Progenitor cell of endocrine pancreas (in vitro differentiated cells): ENCODE results near the gene ATE1. TPM values are rescaled to one million over a fixed set of nuclear protein-coding genes. Genes with fewer than 3 reads are reported as not detected.
"Not testable (repeated sequence)": the region's sequence is repeated elsewhere in the genome, so short reads cannot be mapped to it uniquely, and the experiment has no call there.

Source experiments
- DNase-seq: peaks from one replicate; pipeline ENCODE4 v3.0.0; 2021; ENCODE audit warnings: low spot score; ENCODE audit not compliant: unreplicated experiment
- H3K27ac Mint-ChIP-seq: 2 replicates; pipeline ENCODE4 v1.8.0; 2021; ENCODE audit warnings: mild to moderate bottlenecking, moderate library complexity, mixed read lengths
- H3K27me3 Mint-ChIP-seq: 2 replicates; pipeline ENCODE4 v1.8.0; 2021; ENCODE audit warnings: mixed read lengths
- H3K36me3 Mint-ChIP-seq: 2 replicates; pipeline ENCODE4 v1.8.0; 2022; ENCODE audit warnings: mixed read lengths; ENCODE audit not compliant: insufficient read depth
- H3K4me1 Mint-ChIP-seq: 2 replicates; pipeline ENCODE4 v1.8.0; 2021; ENCODE audit warnings: low read depth, mixed read lengths
- H3K4me3 Mint-ChIP-seq: 2 replicates; pipeline ENCODE4 v1.8.0; 2021; ENCODE audit warnings: low read depth, mild to moderate bottlenecking, moderate library complexity, mixed read lengths
- H3K9me3 Mint-ChIP-seq: 2 replicates; pipeline ENCODE4 v1.8.0; 2021; ENCODE audit warnings: low read depth, mixed read lengths
- CTCF ChIP-seq: fragments of 200-600 bp; sonication (generic); IDR thresholded peaks from one replicate; pipeline ENCODE4 v1.5.0; 2021; ENCODE audit warnings: antibody characterized with exemption, mild to moderate bottlenecking; ENCODE audit not compliant: unreplicated experiment
- total RNA-seq: library from RNA; stranded (reverse); gene quantifications from 2 replicates; pipeline ENCODE4 v1.2.1, GENCODE V29; 2021

Gene ATE1
- total RNA-seq, 1 donor from 2014 or later, result 41.0 TPM

DNA sequence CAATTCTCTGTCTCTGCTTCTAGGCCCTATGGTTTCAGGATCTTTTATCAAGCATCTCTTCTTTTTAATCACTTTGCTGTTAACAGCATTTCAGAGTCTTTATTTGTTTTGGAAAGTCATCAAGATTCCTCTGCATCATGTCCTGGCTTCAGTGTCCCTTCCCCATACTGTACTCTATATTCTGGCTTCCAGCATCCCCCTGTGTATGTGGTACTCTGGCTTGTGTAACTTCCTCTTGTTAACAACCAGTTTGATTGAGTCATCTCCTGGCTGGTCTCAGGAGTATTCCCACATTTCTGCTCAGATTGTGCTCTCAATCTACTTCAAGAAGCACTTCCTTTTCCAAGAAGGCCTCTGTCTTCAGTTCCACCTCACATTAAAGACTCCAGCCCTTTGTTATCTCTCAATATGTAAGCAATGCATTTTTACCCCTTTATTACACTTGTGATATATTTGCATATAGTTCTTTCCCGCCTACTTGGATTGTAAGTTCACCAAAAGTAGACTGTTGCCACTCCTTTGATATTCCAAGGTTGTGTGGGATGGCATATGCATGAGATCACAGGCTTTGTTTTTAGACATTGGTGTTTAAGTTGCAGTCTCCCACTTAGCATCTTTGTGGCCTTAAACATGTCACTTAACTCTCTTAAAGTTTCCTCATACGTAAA, 15.1 kb upstream of the ATE1 start:
- Mint-ChIP-seq H3K9me3 (peaks cover 7% of the 10 kb centered on the region), H3K4me1 (peaks cover 3% of the 10 kb centered on the region), H3K36me3 (peaks cover 9% of the 10 kb centered on the region), H3K27me3 (no peaks in the 10 kb centered on the region), H3K27ac (peak overlapping the region; percentile 11), H3K4me3 (no peak overlapping the region)
- no peak for TF ChIP-seq CTCF
- DNase-seq, result no peak

- Mint-ChIP-seq H3K27me3 (no peaks in the 10 kb centered on the region), H3K4me3 (no peak overlapping the region), H3K4me1 (peaks cover 1% of the 10 kb centered on the region), H3K36me3 (peaks cover 9% of the 10 kb centered on the region), H3K9me3 (peaks cover 11% of the 10 kb centered on the region), H3K27ac (no peak overlapping the region)
- DNase-seq, result no peak
- TF ChIP-seq CTCF, result no peak
Measured at GRCh38 chr10:121941532-121941931, 13.7 kb upstream of the ATE1 start.

DNA sequence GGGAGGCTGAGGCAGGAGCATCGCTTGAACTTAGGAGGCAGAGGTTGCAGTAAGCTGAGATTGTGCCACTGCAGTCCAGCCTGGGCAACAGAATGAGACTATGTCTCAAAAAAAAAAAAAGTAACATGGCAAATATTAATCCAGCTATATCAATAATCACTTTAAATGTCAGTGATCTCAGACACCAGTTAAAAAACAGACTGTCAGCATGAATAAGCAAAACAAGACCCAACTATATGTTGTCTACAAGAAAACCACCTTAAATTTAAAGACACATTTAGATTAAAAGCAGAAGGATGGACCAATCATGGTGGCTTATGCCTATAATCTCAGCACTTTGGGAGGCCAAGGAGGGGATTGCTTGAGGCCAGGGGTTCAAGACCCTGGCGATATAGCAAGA, 8.5 kb upstream of the ATE1 start:
- no peak for TF ChIP-seq CTCF
- Mint-ChIP-seq H3K27ac (no peak overlapping the region), H3K27me3 (no peaks in the 10 kb centered on the region), H3K9me3 (peaks cover 14% of the 10 kb centered on the region), H3K36me3 (peaks cover 35% of the 10 kb centered on the region), H3K4me3 (no peak overlapping the region), H3K4me1 (peaks cover 6% of the 10 kb centered on the region)
- DNase-seq, result no peak

DNA sequence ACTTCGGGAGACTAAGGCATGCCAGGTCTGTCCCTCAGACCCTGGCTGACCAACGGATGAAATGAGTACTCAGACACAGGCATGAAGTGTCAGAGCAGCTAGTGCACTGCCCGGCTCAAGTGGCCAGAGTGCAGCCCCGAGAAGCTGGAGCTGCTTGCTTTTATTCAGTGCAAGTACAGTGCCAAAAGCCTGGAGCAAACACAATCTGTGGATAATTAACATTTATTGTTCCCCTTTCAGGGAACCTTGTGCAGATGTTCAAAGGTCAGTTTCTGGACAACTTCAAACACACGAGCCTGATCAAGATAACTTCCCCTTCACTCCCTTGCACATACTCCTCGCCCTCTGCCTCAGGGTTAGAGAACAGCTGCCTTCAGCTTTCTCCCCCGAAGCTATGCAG, 7.9 kb upstream of the ATE1 start:
- TF ChIP-seq CTCF, result no peak
- Mint-ChIP-seq H3K9me3 (peaks cover 14% of the 10 kb centered on the region), H3K27me3 (no peaks in the 10 kb centered on the region), H3K27ac (peak overlapping the region; percentile 69), H3K36me3 (peaks cover 35% of the 10 kb centered on the region), H3K4me1 (peaks cover 11% of the 10 kb centered on the region), H3K4me3 (no peak overlapping the region)
- DNase-seq, result no peak

GRCh38 chr10:121930268-121931085, 2.6 kb upstream of the ATE1 start:
- Mint-ChIP-seq H3K4me1 (peaks cover 30% of the 10 kb centered on the region), H3K4me3 (peak overlapping the region; percentile 82), H3K36me3 (peaks cover 19% of the 10 kb centered on the region), H3K27ac (peak overlapping the region; percentile 95)
- H3K9me3 Mint-ChIP-seq, DNase-seq, H3K27me3 Mint-ChIP-seq: not testable (repeated sequence)

GRCh38 chr10:121929585-121930267, 1.9 kb upstream of the ATE1 start:
- peaks cover 33% of the 10 kb centered on the region for H3K4me1 Mint-ChIP-seq
- H3K4me3 Mint-ChIP-seq, result peak overlapping the region; percentile 82
- H3K36me3 Mint-ChIP-seq, result peaks cover 18% of the 10 kb centered on the region
- not testable (repeated sequence) for H3K27me3 Mint-ChIP-seq, DNase-seq, H3K9me3 Mint-ChIP-seq
- H3K27ac Mint-ChIP-seq, result peak overlapping the region; percentile 95
